ENCODE data around the gene STAT2.
"Not testable (repeated sequence)": the region's sequence is repeated elsewhere in the genome, so short reads cannot be mapped to it uniquely, and the experiment has no call there.

STAT2 gene

GRCh38 chr12:56361487-56362129, 1.7 kb upstream of the STAT2 start:
- peak; percentile 57 for DNase-seq

GRCh38 chr12:56358836-56359532, 923 bp downstream of the STAT2 start:
- peak; percentile 52 for DNase-seq

- no peak for DNase-seq
Observed at GRCh38 chr12:56351325-56351724, 8.6 kb downstream of the STAT2 start.

- peak; percentile 84 for DNase-seq
Observed at GRCh38 chr12:56350662-56351061, 9.2 kb downstream of the STAT2 start.

- DNase-seq = no peak
Observed at GRCh38 chr12:56348776-56349175, 11.1 kb downstream of the STAT2 start.

GRCh38 chr12:56347255-56347654, 12.7 kb downstream of the STAT2 start:
- DNase-seq = not testable (repeated sequence)

- peak; percentile 73 for DNase-seq
Observed at GRCh38 chr12:56346675-56347074, 13.2 kb downstream of the STAT2 start.

- DNase-seq = not testable (repeated sequence)
Observed at GRCh38 chr12:56342290-56342689, 17.6 kb downstream of the STAT2 start.

- DNase-seq = peak; percentile 45
Observed at GRCh38 chr12:56341616-56342015, 18.3 kb downstream of the STAT2 start.

GRCh38 chr12:56339158-56339422, 20.8 kb downstream of the STAT2 start:
- DNase-seq = no peak

- DNase-seq = peak; percentile 80
Observed at GRCh38 chr12:56338308-56339157, 21.4 kb downstream of the STAT2 start, which contains the start of gene IL23A. TSS of gene IL23A (plus strand) at chr12:56338884. CDS start at chr12:56339045, 161 bp downstream.

- DNase-seq = peak; percentile 49
Observed at GRCh38 chr12:56337753-56338251, 22.1 kb downstream of the STAT2 start.

GRCh38 chr12:56336361-56337167, 23.3 kb downstream of the STAT2 start:
- peak; percentile 56 for DNase-seq

- peak; percentile 35 for DNase-seq
Observed at GRCh38 chr12:56335527-56335926, 24.4 kb downstream of the STAT2 start.

- no peak for DNase-seq
Observed at GRCh38 chr12:56334490-56334793, 25.5 kb downstream of the STAT2 start.

GRCh38 chr12:56333679-56334489, 26.0 kb downstream of the STAT2 start, which contains the start of gene PAN2:
TSS of gene PAN2 (minus strand) at chr12:56334000. CDS start at chr12:56333094, 906 bp downstream.
- DNase-seq = peak; percentile 99

- DNase-seq = no peak
Observed at GRCh38 chr12:56333197-56333678, 26.7 kb downstream of the STAT2 start.

- peak; percentile 31 for DNase-seq
Observed at GRCh38 chr12:56332512-56333196, 27.3 kb downstream of the STAT2 start.

- DNase-seq = no peak
Observed at GRCh38 chr12:56330936-56331490, 28.9 kb downstream of the STAT2 start.

- DNase-seq = peak; percentile 48
Observed at GRCh38 chr12:56326533-56326932, 33.4 kb downstream of the STAT2 start.

- DNase-seq = no peak
Observed at GRCh38 chr12:56326126-56326525, 33.8 kb downstream of the STAT2 start.
